SK-N-SH (cell line): ENCODE data around the gene ASCC2. TPM values are rescaled to one million over a fixed set of nuclear protein-coding genes. Genes with fewer than 3 reads are reported as not detected.

ENCODE experiments used
- CTCF ChIA-PET: fragments of 300-600, 350-600 bp; formaldehyde crosslinking; extraction: SDS; loops from one replicate; lab custom pipeline; 2021; lab: Yijun Ruan, JAX
- POLR2A ChIA-PET: fragments of 350-600 bp; sonication (Branson Sonifier 250); formaldehyde crosslinking; extraction: SDS; loops from one replicate; lab custom pipeline; 2020; ENCODE audit warnings: antibody characterized with exemption, inconsistent platforms; lab: Yijun Ruan, JAX
- DNase-seq: peaks from one replicate; pipeline ENCODE4 v3.0.0; 2012
- H2AFZ ChIP-seq: fragments of 200-600 bp; sonication (generic); 2 replicates; pipeline ENCODE4 v1.8.1; 2016; ENCODE audit warnings: antibody characterized with exemption, mild to moderate bottlenecking, low read depth
- H3F3A ChIP-seq: fragments of 200-600 bp; sonication (generic); replicated peaks from 2 replicates; pipeline ENCODE3; 2016; ENCODE audit warnings: antibody characterized with exemption, mild to moderate bottlenecking; ENCODE audit not compliant: insufficient read depth
- H3K27ac ChIP-seq, 2 experiments: fragments of 200-500 bp in 1 of 2; fragments of 200-600 bp in 1 of 2; sonication (Bioruptor generic) in 1 of 2; sonication (generic), shearing (Covaris generic) in 1 of 2; 2 replicates each; pipeline versions ENCODE4 v1.5.1 to v1.6.1; 2014 to 2016; ENCODE audit warnings: low read depth in 2 of 2, inconsistent platforms in 1 of 2, low read length in 1 of 2, mild to moderate bottlenecking in 1 of 2, mixed read lengths in 1 of 2
- H3K27me3 ChIP-seq: fragments of 200-600 bp; sonication (generic), shearing (Covaris generic); 2 replicates; pipeline ENCODE4 v1.6.1; 2016; ENCODE audit warnings: mixed run types; ENCODE audit not compliant: insufficient read depth
- H3K36me3 ChIP-seq, 2 experiments: fragments of 200-500 bp in 1 of 2; fragments of 200-600 bp in 1 of 2; sonication (Bioruptor generic) in 1 of 2; sonication (generic) in 1 of 2; replicated peaks in 1 of 2; 2 replicates each; pipeline versions ENCODE3 to v1.5.1; 2014 to 2016; ENCODE audit warnings: low read length in 1 of 2, mild to moderate bottlenecking in 1 of 2; ENCODE audit not compliant: insufficient read depth in 2 of 2, control insufficient read depth in 1 of 2
- H3K4me1 ChIP-seq, 2 experiments: fragments of 200-500 bp in 1 of 2; fragments of 200-600 bp in 1 of 2; sonication (Bioruptor generic) in 1 of 2; sonication (generic), shearing (Covaris generic) in 1 of 2; 2 replicates each; pipeline versions ENCODE4 v1.5.1 to v1.6.1; 2014 to 2016; ENCODE audit warnings: low read depth in 1 of 2, low read length in 1 of 2, mixed run types in 1 of 2; ENCODE audit not compliant: insufficient read depth in 2 of 2, control insufficient read depth in 1 of 2
- H3K4me2 ChIP-seq: fragments of 200-600 bp; sonication (generic), shearing (Covaris generic); 2 replicates; pipeline ENCODE4 v1.6.1; 2017; ENCODE audit warnings: mixed run types
- H3K4me3 ChIP-seq, 2 experiments: fragments of 200-500 bp in 1 of 2; fragments of 200-600 bp in 1 of 2; sonication (Bioruptor generic) in 1 of 2; sonication (generic), shearing (Covaris generic) in 1 of 2; 2 replicates each; pipeline versions ENCODE4 v1.5.1 to v1.8.1; 2014 to 2016; ENCODE audit warnings: low read depth in 2 of 2, inconsistent platforms in 1 of 2, low read length in 1 of 2, mild to moderate bottlenecking in 1 of 2, mixed read lengths in 1 of 2, moderate library complexity in 1 of 2
- H3K79me2 ChIP-seq: fragments of 200-600 bp; sonication (generic); 2 replicates; pipeline ENCODE4 v1.8.1; 2017; ENCODE audit warnings: mild to moderate bottlenecking; ENCODE audit not compliant: insufficient read depth
- H3K9ac ChIP-seq: fragments of 200-600 bp; sonication (generic); 2 replicates; pipeline ENCODE4 v1.6.1; 2017; ENCODE audit warnings: mixed run types
- H3K9me2 ChIP-seq: fragments of 200-600 bp; sonication (generic); 2 replicates; pipeline ENCODE4 v1.6.1; 2017; ENCODE audit warnings: mixed run types
- H3K9me3 ChIP-seq: fragments of 200-600 bp; sonication (generic); 2 replicates; pipeline ENCODE4 v1.6.1; 2017; ENCODE audit warnings: mixed run types, mild to moderate bottlenecking, moderate library complexity
- H4K20me1 ChIP-seq: fragments of 200-600 bp; sonication (generic); 2 replicates; pipeline ENCODE4 v1.6.1; 2017; ENCODE audit warnings: mild to moderate bottlenecking, mixed run types; ENCODE audit not compliant: insufficient read depth
- ELF1 ChIP-seq: IDR thresholded peaks from 2 replicates; pipeline ENCODE4 v1.4.0; 2012
- EP300 ChIP-seq, 2 experiments: IDR thresholded peaks; 2 replicates each; pipeline versions ENCODE4 v1.4.0 to v1.6.1; 2012; ENCODE audit warnings: borderline replicate concordance in 1 of 2, low read depth in 1 of 2, low read length in 1 of 2
- EZH2phosphoT487 ChIP-seq: fragments of 200-600 bp; sonication (generic); IDR thresholded peaks from 2 replicates; pipeline ENCODE4 v1.6.1; 2017; ENCODE audit warnings: low read depth, mixed run types, mild to moderate bottlenecking, antibody characterized with exemption, moderate library complexity, borderline replicate concordance
- FOSL2 ChIP-seq: IDR thresholded peaks from 2 replicates; pipeline ENCODE4 v1.4.0; 2012; ENCODE audit warnings: low read depth, mild to moderate bottlenecking, moderate library complexity, borderline replicate concordance
- FOXJ3 ChIP-seq: sonication (generic); formaldehyde crosslinking; IDR thresholded peaks from 2 replicates; pipeline ENCODE4 v1.5.1; 2020; ENCODE audit warnings: mild to moderate bottlenecking, missing genetic modification reagents
- GABPA ChIP-seq: IDR thresholded peaks from 2 replicates; pipeline ENCODE4 v1.4.0; 2012; ENCODE audit warnings: low read depth, mild to moderate bottlenecking
- IRF3 ChIP-seq: fragments of 150-350 bp; IDR thresholded peaks from 2 replicates; pipeline ENCODE4 v1.6.1; 2016; ENCODE audit warnings: mild to moderate bottlenecking, low read depth, low read length
- JUND ChIP-seq: IDR thresholded peaks from 2 replicates; pipeline ENCODE4 v1.4.0; 2012
- NFIC ChIP-seq: IDR thresholded peaks from 2 replicates; pipeline ENCODE4 v1.4.0; 2012; ENCODE audit warnings: borderline replicate concordance
- RCOR1 ChIP-seq: fragments of 150-350 bp; IDR thresholded peaks from 2 replicates; pipeline ENCODE4 v1.6.1; 2017; ENCODE audit warnings: antibody characterized with exemption, low read length
- RFX5 ChIP-seq: IDR thresholded peaks from 2 replicates; pipeline ENCODE4 v1.6.1; 2012; ENCODE audit warnings: mild to moderate bottlenecking, improper control_type of control experiment, low read length
- TCF12 ChIP-seq: IDR thresholded peaks from 2 replicates; pipeline ENCODE4 v1.4.0; 2012
- TEAD4 ChIP-seq: IDR thresholded peaks from 2 replicates; pipeline ENCODE4 v1.4.0; 2012; ENCODE audit warnings: mild to moderate bottlenecking, borderline replicate concordance; ENCODE audit not compliant: insufficient read depth
- USF2 ChIP-seq: fragments of 150-350 bp; IDR thresholded peaks from 2 replicates; pipeline ENCODE4 v1.6.1; 2017; ENCODE audit warnings: antibody characterized with exemption, low read length, low read depth, borderline replicate concordance
- ZBTB33 ChIP-seq: IDR thresholded peaks from 2 replicates; pipeline ENCODE4 v1.4.0; 2012; ENCODE audit warnings: low read depth, borderline replicate concordance
- WGBS: methylation state at CpG from one replicate; pipeline ENCODE4 v1.1.6; 2017; ENCODE audit warnings: low lambda C conversion rate; 5-methylcytosine and 5-hydroxymethylcytosine counted together
- polyA plus RNA-seq, 3 experiments: library from polyadenylated mRNA; depleted of rRNA; stranded (reverse); fragments of >200 nt; gene quantifications; 2 replicates each; pipeline ENCODE4 v1.2.3, GENCODE V29; 2012
- TF ChIP-seq, protein P1 (sequence below): fragments of 200-600 bp; sonication (generic); IDR thresholded peaks from 2 replicates; pipeline ENCODE4 v1.6.1; 2017; ENCODE audit warnings: antibody characterized with exemption, mild to moderate bottlenecking, moderate library complexity
- TF ChIP-seq, protein P2 (sequence below): IDR thresholded peaks from 2 replicates; pipeline ENCODE4 v1.6.1; 2012; ENCODE audit warnings: mild to moderate bottlenecking, low read depth, low read length, moderate library complexity

Gene ASCC2
- polyA plus RNA-seq, 1 of the 3 experiments (the other 2 are of a cell fraction), result 82.0 TPM

DNA sequence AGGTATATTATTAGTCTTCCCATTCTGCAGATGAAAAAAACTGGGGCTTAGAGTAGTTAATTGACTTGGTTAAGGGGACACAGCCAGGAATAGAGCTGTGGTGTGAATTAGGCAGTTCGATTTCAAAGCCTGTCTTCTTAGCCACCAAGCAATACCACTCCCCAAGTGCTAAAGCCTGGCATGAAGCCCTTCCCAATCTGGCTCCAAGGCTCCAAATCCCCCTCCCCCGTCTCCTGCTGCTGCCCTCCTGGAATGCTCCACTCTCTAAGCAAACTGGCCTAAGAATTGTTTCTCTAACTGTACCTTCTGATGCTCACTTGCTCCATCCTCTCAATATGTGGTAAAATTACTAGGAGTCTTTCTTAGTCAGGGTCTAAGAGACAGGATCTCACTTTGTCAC, 18.6 kb downstream of the ASCC2 start:
- Histone ChIP-seq H3K4me3 (no peak overlapping the region), H3K27ac (no peak overlapping the region), H3F3A (peaks cover 7% of the 10 kb centered on the region), H4K20me1 (no peaks in the 10 kb centered on the region), H3K27me3 (no peaks in the 10 kb centered on the region), H3K4me2 (no peak overlapping the region), H3K79me2 (no peaks in the 10 kb centered on the region), H3K9ac (no peak overlapping the region), H3K9me2 (no peaks in the 10 kb centered on the region), H3K9me3 (no peaks in the 10 kb centered on the region), H3K4me1 (peaks cover 8 to 11% of the 10 kb centered on the region in 2 experiments; a peak in 2 of 4 replicates), H3K36me3 (peaks cover 37 to 42% of the 10 kb centered on the region in 2 experiments), H2AFZ (no peak overlapping the region)
- ChIA-PET POLR2A (no interaction called here), CTCF (no interaction called here)
- 70% methylated on average over 2 of the region's 2 CpGs for WGBS
- no peak for DNase-seq
- no peak for TF ChIP-seq RFX5
- TF ChIP-seq, protein P1, sequence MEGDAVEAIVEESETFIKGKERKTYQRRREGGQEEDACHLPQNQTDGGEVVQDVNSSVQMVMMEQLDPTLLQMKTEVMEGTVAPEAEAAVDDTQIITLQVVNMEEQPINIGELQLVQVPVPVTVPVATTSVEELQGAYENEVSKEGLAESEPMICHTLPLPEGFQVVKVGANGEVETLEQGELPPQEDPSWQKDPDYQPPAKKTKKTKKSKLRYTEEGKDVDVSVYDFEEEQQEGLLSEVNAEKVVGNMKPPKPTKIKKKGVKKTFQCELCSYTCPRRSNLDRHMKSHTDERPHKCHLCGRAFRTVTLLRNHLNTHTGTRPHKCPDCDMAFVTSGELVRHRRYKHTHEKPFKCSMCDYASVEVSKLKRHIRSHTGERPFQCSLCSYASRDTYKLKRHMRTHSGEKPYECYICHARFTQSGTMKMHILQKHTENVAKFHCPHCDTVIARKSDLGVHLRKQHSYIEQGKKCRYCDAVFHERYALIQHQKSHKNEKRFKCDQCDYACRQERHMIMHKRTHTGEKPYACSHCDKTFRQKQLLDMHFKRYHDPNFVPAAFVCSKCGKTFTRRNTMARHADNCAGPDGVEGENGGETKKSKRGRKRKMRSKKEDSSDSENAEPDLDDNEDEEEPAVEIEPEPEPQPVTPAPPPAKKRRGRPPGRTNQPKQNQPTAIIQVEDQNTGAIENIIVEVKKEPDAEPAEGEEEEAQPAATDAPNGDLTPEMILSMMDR, result no peak
- no peak for TF ChIP-seq EP300 (IDR thresholded peaks at IDR 0.05; ENCODE audit: borderline replicate concordance in 1 of 2, low read depth in 1 of 2, low read length in 1 of 2)
- no peak for TF ChIP-seq ZBTB33
- no peak for TF ChIP-seq FOSL2
- TF ChIP-seq EZH2phosphoT487, result no peak
- TF ChIP-seq, protein P2, sequence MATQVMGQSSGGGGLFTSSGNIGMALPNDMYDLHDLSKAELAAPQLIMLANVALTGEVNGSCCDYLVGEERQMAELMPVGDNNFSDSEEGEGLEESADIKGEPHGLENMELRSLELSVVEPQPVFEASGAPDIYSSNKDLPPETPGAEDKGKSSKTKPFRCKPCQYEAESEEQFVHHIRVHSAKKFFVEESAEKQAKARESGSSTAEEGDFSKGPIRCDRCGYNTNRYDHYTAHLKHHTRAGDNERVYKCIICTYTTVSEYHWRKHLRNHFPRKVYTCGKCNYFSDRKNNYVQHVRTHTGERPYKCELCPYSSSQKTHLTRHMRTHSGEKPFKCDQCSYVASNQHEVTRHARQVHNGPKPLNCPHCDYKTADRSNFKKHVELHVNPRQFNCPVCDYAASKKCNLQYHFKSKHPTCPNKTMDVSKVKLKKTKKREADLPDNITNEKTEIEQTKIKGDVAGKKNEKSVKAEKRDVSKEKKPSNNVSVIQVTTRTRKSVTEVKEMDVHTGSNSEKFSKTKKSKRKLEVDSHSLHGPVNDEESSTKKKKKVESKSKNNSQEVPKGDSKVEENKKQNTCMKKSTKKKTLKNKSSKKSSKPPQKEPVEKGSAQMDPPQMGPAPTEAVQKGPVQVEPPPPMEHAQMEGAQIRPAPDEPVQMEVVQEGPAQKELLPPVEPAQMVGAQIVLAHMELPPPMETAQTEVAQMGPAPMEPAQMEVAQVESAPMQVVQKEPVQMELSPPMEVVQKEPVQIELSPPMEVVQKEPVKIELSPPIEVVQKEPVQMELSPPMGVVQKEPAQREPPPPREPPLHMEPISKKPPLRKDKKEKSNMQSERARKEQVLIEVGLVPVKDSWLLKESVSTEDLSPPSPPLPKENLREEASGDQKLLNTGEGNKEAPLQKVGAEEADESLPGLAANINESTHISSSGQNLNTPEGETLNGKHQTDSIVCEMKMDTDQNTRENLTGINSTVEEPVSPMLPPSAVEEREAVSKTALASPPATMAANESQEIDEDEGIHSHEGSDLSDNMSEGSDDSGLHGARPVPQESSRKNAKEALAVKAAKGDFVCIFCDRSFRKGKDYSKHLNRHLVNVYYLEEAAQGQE, result no peak
- no peak for TF ChIP-seq JUND
- TF ChIP-seq TCF12, result no peak
- no peak for TF ChIP-seq RCOR1
- no peak for TF ChIP-seq TEAD4
- TF ChIP-seq USF2, result no peak
- no peak for TF ChIP-seq FOXJ3 (CRISPR knock-in tag)
- no peak for TF ChIP-seq NFIC
- TF ChIP-seq GABPA, result no peak
- TF ChIP-seq ELF1, result no peak
- TF ChIP-seq IRF3, result no peak
